ENCODE results near the gene SLC17A2.

The SLC17A2 gene

GRCh38 chr6:25883991-25884390, 46.5 kb downstream of the SLC17A2 start:
- DNase-seq (ENCODE audit: low read depth in 1 of 2, low spot score in 1 of 2), result no peak

DNA sequence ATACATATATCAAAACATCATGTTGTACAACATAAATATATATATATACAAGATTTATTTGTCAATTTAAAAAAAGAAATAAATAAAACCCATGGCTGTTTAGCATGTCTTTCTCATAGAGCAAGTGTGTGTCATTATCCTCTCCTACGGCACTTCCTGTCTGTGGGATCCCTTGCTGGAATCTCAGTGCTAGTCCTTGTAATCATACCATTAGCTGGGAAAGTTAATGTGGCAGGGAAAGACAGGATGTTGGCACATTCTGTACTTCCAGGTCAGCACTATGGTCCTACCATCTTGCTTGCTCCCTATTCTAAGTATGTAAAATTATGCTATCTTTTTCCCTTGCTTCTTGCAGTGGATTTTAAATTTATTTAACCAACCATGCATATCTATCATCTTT, 47.0 kb downstream of the SLC17A2 start:
- DNase-seq (ENCODE audit: low read depth in 1 of 2, low spot score in 1 of 2), result no peak

DNA sequence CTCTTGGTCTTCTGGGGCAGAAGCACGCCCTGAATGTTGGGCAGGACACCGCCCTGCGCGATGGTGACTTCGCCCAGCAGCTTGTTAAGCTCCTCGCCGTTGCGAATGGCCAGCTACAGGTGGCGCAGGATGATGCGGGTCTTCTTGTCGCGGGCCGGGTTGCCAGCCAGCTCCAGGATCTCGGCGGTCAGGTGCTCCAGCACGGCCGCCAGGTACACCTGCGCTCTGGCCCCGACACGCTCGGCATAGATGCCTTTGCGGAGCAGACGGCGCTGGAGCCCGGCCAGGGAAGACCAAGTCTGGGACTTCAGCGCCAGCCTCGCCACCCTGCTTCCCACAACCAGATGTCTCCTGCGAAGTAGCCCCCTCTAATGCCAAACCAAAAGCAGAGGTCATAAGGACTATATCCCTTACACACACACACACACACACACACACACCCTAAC, 48.4 kb downstream of the SLC17A2 start:
- peak; percentile 6 to 13 for DNase-seq (ENCODE audit: low read depth in 1 of 2, low spot score in 1 of 2)

DNA sequence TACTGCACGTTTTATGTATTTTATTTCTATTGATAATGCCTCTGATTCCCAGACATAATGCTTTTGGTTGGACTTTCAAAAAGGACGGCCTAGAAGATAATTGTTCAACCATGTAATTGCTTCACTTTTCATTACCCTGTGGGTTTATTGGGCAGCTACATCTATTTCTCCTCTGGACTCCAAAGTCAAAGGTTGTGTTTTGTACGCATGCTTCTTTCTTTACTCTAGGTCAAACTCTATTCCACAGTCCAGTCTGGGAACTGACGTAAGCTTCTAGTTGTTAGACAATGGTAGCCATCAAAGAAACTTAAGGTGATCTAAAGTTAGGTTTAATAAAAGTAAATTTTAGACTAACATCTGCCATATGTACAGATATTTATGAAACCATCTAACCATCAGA, 49.9 kb downstream of the SLC17A2 start:
- DNase-seq (ENCODE audit: low read depth in 1 of 2, low spot score in 1 of 2), result no peak

DNA sequence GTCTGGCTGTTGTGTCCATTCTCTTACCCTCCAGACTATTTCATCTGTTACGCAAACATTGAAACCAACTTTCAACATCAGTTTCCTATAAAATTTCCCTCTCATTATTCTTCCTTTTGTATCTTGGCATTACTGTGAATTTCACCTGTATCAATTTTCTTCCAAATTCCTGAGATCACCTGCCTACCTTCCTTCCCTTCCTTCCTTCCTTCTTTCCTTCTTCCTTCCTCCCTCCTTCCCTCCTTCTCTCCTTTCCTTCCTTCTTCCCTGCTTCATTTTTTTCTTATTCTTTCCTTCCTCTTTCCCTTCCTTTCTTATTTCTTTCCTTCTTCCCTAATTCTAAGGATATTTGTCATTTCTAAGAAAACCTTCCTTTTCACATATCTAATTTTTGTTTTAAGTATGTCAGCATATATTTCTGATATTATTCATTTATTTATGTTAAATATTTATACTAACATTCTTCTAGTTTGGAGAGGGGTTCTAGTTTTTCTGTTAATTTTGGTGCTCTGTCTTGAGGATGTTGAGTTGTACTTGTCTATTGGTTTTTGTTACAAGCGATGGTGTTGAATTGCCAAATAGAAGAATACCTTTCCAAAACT, 51.7 kb downstream of the SLC17A2 start:
- no peak for DNase-seq (ENCODE audit: low read depth in 1 of 2, low spot score in 1 of 2)

DNA sequence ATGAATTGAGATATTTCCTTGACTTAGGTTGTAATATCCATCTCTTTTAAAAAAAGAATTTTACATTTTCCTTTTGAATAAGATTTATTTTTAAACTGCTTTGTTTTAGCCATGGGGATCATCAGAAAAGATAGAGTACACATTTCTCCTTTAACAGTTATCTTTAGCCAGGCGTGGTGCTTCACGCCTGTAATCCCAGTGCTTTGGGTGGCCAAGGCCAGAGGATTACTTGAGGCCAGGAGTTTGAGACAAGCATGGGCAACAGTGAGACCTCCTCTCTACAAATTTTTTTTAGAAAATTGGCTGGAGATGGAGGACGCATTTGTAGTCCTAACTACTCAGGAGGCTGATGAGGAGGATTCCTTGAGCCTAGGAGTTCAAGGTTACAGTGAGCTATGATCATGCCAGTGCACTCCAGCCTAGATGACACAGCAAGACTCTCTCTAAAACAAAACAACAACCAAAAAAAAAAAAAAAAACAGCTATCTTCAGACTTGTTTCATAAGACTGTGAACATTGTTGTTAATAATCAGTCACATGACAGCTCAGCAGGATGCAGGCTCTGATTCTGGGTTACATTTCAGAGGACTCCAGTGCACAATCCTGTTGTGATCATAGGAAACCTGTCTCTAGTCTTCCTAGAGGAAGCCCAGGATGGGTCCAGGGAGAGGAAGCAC, 54.4 kb downstream of the SLC17A2 start:
- no peak for DNase-seq (ENCODE audit: low read depth in 1 of 2, low spot score in 1 of 2)

GRCh38 chr6:25875563-25875905, 55.0 kb downstream of the SLC17A2 start:
- no peak for DNase-seq (ENCODE audit: low read depth in 1 of 2, low spot score in 1 of 2)

- DNase-seq (ENCODE audit: low read depth in 1 of 2, low spot score in 1 of 2), result no peak
These were observed 55.5 kb downstream of the SLC17A2 start for GRCh38 chr6:25874822-25875562.

GRCh38 chr6:25874118-25874517, 56.4 kb downstream of the SLC17A2 start, which contains the start of gene SLC17A3:
SLC17A3 (minus strand) TSS chr6:25874243; CDS start chr6:25868387, 5,856 bp downstream.
- no peak for DNase-seq (ENCODE audit: low read depth in 1 of 2, low spot score in 1 of 2)

GRCh38 chr6:25872814-25873213, 57.7 kb downstream of the SLC17A2 start:
- DNase-seq (ENCODE audit: low read depth in 1 of 2, low spot score in 1 of 2), result no peak

- no peak for DNase-seq (ENCODE audit: low read depth in 1 of 2, low spot score in 1 of 2)
These were observed 60.7 kb downstream of the SLC17A2 start for GRCh38 chr6:25869840-25870239.

DNA sequence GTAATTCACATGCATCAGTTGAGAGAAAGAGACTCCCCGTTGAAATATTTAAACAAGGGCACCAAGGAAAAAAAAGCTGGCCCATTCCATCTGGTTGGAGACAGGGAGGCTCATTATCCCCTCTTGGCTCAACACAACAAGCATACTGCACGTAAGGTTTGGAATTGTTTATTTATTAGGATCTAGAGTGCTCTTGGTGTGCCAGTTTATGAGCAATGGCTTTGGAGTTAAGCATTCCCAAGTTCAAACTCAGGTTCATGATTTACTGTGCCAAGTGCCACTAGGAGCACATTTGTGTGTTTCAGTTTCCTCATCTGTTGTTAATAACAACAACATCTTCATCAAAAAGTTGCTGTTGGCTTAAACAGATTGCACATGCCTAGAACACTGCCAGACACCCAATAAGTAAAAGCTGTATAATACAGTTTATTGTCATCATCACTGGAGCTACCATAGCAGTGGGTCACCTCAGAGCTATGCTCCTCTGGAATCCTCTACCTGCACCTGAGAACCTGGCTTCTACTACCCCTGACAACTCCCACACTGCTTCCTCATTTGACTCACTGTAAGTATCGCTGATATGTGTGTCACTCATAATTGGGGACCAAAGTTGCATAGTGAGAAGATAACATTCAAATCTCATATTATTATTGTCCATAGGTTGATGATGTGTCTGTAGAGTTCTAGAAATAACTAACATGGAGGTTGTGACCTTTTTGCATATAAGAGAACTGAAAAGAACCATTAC, 61.9 kb downstream of the SLC17A2 start:
- no peak for DNase-seq (ENCODE audit: low read depth in 1 of 2, low spot score in 1 of 2)

DNA sequence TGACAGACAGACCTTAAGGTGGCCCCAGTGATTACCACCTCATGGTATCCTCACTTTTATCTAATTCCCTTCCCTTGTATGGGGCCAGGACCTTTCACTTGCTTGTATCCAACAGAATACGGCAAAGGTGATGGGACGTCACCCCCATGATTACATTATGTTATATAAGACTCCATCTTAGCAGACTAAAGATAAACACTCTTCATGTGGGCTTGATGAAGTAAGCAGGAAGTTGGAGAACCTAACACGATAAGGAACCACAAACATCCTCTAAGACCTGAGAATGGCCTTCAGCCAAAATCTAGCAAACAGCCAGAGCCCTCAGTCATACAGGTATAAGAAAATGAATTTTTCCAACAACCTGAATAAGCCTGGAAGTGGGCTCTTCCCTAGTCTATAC, 64.5 kb downstream of the SLC17A2 start:
- no peak for DNase-seq (ENCODE audit: low read depth in 1 of 2, low spot score in 1 of 2)

GRCh38 chr6:25863360-25863759, 67.1 kb downstream of the SLC17A2 start:
- DNase-seq (ENCODE audit: low read depth in 1 of 2, low spot score in 1 of 2), result no peak
